NCI-H748 treated with DMSO at 0.1 percent for 48 hours (cell line): Measurements from ENCODE around the gene LZTS3.
"Not testable (repeated sequence)": the region's sequence is repeated elsewhere in the genome, so short reads cannot be mapped to it uniquely, and the experiment has no call there.

Experiments used
- DNase-seq: peaks from one replicate; lab custom pipeline; 2025; lab: John Stamatoyannopoulos, UW

The LZTS3 gene

GRCh38 chr20:3192226-3193015 is 19.1 kb upstream of the LZTS3 start:
- DNase-seq, result no peak

GRCh38 chr20:3190681-3191111 is 17.3 kb upstream of the LZTS3 start:
- DNase-seq, result no peak

GRCh38 chr20:3189561-3190131 is 16.3 kb upstream of the LZTS3 start:
- no peak for DNase-seq

- no peak for DNase-seq
Observed at GRCh38 chr20:3188823-3189413, 15.6 kb upstream of the LZTS3 start.

GRCh38 chr20:3187861-3188260 is 14.5 kb upstream of the LZTS3 start:
- DNase-seq, result not testable (repeated sequence)

- no peak for DNase-seq
Observed at GRCh38 chr20:3183896-3184612, 10.7 kb upstream of the LZTS3 start.

GRCh38 chr20:3182429-3182828 is 9.1 kb upstream of the LZTS3 start:
- DNase-seq, result not testable (repeated sequence)

- no peak for DNase-seq
Observed at GRCh38 chr20:3181270-3181669, 7.9 kb upstream of the LZTS3 start.

- DNase-seq, result no peak
Observed at GRCh38 chr20:3180319-3180718, 7.0 kb upstream of the LZTS3 start.

GRCh38 chr20:3177746-3178485 is 4.6 kb upstream of the LZTS3 start:
- no peak for DNase-seq

GRCh38 chr20:3175270-3175669 is 1.9 kb upstream of the LZTS3 start:
- no peak for DNase-seq

- peak; percentile 18 for DNase-seq
Observed at GRCh38 chr20:3174442-3175261, 1.3 kb upstream of the LZTS3 start.

GRCh38 chr20:3173610-3174441 is 477 bp upstream of the LZTS3 start:
- DNase-seq, result no peak

- no peak for DNase-seq
Observed at GRCh38 chr20:3172126-3172932, 1.0 kb downstream of the LZTS3 start.

- DNase-seq, result no peak
Observed at GRCh38 chr20:3171391-3172125, 1.8 kb downstream of the LZTS3 start.

- DNase-seq, result no peak
Observed at GRCh38 chr20:3168829-3169590, 4.3 kb downstream of the LZTS3 start.

GRCh38 chr20:3168079-3168828 is 5.1 kb downstream of the LZTS3 start:
- DNase-seq, result no peak
